ENCODE measurements around the gene APP.

- TF ChIP-seq POLR2A (IDR thresholded peaks at IDR 0.05; ENCODE audit: low read depth, low read length) (no peak), PAX5 (IDR thresholded peaks at IDR 0.05; ENCODE audit: insufficient read depth, low read length, severe bottlenecking) (no peak), POLR2AphosphoS5 (IDR thresholded peaks at IDR 0.05; ENCODE audit: low read depth, low read length) (no peak), TAF1 (IDR thresholded peaks at IDR 0.05; ENCODE audit: low read depth, low read length) (no peak), SPI1 (IDR thresholded peaks at IDR 0.05; ENCODE audit: low read depth, low read length) (no peak)
Observed at GRCh38 chr21:25909341-25909740, 261.2 kb downstream of the APP start.

All from GM12891 (cell line).